Mucosa of descending colon (tissue), 3 donors: Measurements from ENCODE around the gene SPATA4. TPM values are rescaled to one million over a fixed set of nuclear protein-coding genes. Genes with fewer than 3 reads are reported as not detected.
"Not testable (repeated sequence)": the region's sequence is repeated elsewhere in the genome, so short reads cannot be mapped to it uniquely, and the experiment has no call there.

Experiments
- ATAC-seq: fragments of 200-7000 bp; cut with Tn5 transposase; one replicate; pipeline ENCODE4 v1.9.1; 2020; ENCODE audit warnings: mild to moderate bottlenecking, moderate library complexity
- DNase-seq, 3 donors: peaks; one replicate each; pipeline ENCODE4 v3.0.0-alpha.2; 2020
- H3K36me3 ChIP-seq: fragments of 200-600 bp; one replicate; pipeline ENCODE4 v1.8.0; 2021; ENCODE audit warnings: low read depth, mild to moderate bottlenecking
- H3K4me1 ChIP-seq: fragments of 200-600 bp; one replicate; pipeline ENCODE4 v1.8.0; 2021; ENCODE audit warnings: low read depth, mild to moderate bottlenecking
- H3K4me3 ChIP-seq: fragments of 200-600 bp; one replicate; pipeline ENCODE4 v1.8.0; 2021; ENCODE audit warnings: mild to moderate bottlenecking
- H3K9me3 ChIP-seq: fragments of 200-600 bp; one replicate; pipeline ENCODE4 v1.8.0; 2021; ENCODE audit warnings: mild to moderate bottlenecking
- CTCF ChIP-seq: fragments of 200-600 bp; IDR thresholded peaks from one replicate; pipeline ENCODE4 v1.8.0; 2022; ENCODE audit warnings: antibody characterized with exemption, mild to moderate bottlenecking
- intact Hi-C, 2 donors: fragments of 100-400 bp; cut with DNase I in 1 of 2; cut with micrococcal nuclease in 1 of 2; formaldehyde crosslinking; loops; one replicate each; pipeline versions ENCODE4 v1.11.0 to v1.11.1; 2022; cut with DNase I, micrococcal nuclease
- total RNA-seq, 3 donors: library from RNA; stranded (reverse); fragmentation: NEBNext Ultra II Directional in 2 of 3; extraction: Animal tissue kit (Norgen Biotek cat#: 25700) in 2 of 3; gene quantifications; one replicate each; pipeline versions ENCODE4 v1.2.1 to v1.2.4, GENCODE V29; 2021 to 2023
- donor health status: DM: no; HTN: no; CAD: no; lungs with moderate emphysema.
- donor health status: DM: no; HTN: no; CAD: no.
- donor health status: DM: no; HTN: yes; CAD: no.

The SPATA4 gene
- total RNA-seq, 3 donors from 2014 or later: 0.57 TPM; not detected in 2

DNA sequence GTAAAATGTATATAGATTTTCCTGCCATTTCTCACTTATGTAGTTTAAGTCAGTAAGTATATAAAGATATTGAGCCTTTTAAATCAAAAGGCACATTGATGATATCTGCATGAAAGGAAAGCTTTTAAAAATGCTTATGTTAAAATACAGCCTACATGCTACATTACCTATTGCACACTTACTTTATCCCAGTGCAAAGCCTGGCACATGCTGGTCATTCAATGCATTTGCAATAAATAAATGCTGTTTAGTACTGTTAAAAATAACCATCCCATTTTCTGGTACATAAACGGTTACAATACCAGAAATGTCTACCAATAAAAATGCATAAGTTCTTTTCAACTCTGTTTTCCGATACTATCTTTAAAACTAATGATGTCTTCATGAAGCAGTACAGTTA lies 22.1 kb upstream of the SPATA4 start:
- TF ChIP-seq CTCF: no peak

DNA sequence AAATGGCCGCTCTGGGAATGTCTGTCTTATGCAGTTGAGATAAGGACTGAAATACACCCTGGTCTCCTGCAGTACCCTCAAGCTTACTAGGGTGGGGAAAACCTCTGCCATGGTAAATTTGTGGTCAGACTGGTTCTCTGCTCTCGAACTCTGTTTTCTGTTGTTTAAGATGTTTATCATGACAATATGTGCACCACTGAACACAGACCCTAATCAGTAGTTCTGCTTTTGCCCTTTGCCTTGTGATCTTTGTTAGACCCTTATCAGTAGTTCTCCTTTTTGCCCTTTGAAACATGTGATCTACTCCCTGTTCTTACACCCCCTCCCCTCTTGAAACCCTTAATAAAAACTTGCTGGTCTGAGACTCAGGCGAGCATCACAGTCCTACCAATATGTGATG lies 17.0 kb upstream of the SPATA4 start:
- ATAC-seq, H3K4me3 ChIP-seq, intact Hi-C loops, H3K4me1 ChIP-seq, H3K9me3 ChIP-seq, DNase-seq, H3K36me3 ChIP-seq: not testable (repeated sequence)

More for the DNA sequence above, 22.1 kb upstream of the SPATA4 start:
- DNase-seq (no peak), ATAC-seq (no peak)
- no peaks in the 10 kb centered on the region for H3K36me3 ChIP-seq
- H3K4me3 ChIP-seq: no peak overlapping the region
- H3K9me3 ChIP-seq: no peaks in the 10 kb centered on the region
- no peaks in the 10 kb centered on the region for H3K4me1 ChIP-seq
- intact Hi-C loops: no loop called here

GRCh38 chr4:176210579-176211296 lies 15.4 kb upstream of the SPATA4 start:
- Histone ChIP-seq H3K4me3 (no peak overlapping the region), H3K4me1 (no peaks in the 10 kb centered on the region), H3K36me3 (no peaks in the 10 kb centered on the region), H3K9me3 (no peaks in the 10 kb centered on the region)
- no peak for TF ChIP-seq CTCF
- ATAC-seq (no peak), DNase-seq (no peak)
- intact Hi-C loops: no loop called here

GRCh38 chr4:176210101-176210500 lies 14.7 kb upstream of the SPATA4 start:
- Histone ChIP-seq H3K4me1 (no peaks in the 10 kb centered on the region), H3K4me3 (no peak overlapping the region), H3K36me3 (no peaks in the 10 kb centered on the region), H3K9me3 (no peaks in the 10 kb centered on the region)
- no peak for TF ChIP-seq CTCF
- intact Hi-C loops: no loop called here
- no peak for ATAC-seq
- no peak for DNase-seq

DNA sequence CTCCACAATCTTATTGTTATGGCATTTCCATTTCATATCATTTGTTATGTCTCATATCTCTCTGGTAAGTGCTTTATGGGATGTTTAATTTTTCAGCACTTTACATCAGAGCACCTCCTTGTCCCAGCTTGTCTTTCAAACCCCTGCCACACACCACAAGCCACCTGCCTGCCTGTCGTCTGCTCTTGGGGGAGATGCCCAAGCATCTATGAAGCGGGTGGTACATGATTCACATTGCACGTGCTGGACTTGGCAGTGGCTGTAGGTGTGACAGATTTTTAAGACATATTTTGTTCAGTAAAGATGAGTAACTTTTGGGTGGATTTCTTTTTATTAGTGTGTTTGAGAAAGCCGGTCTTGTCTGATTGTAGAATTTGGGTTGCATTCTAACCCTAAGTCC lies 14.2 kb upstream of the SPATA4 start:
- intact Hi-C loops: no loop called here
- H3K9me3 ChIP-seq: no peaks in the 10 kb centered on the region
- H3K36me3 ChIP-seq: no peaks in the 10 kb centered on the region
- H3K4me1 ChIP-seq: no peaks in the 10 kb centered on the region
- ATAC-seq (no peak), DNase-seq (no peak)
- no peak overlapping the region for H3K4me3 ChIP-seq
- no peak for TF ChIP-seq CTCF

DNA sequence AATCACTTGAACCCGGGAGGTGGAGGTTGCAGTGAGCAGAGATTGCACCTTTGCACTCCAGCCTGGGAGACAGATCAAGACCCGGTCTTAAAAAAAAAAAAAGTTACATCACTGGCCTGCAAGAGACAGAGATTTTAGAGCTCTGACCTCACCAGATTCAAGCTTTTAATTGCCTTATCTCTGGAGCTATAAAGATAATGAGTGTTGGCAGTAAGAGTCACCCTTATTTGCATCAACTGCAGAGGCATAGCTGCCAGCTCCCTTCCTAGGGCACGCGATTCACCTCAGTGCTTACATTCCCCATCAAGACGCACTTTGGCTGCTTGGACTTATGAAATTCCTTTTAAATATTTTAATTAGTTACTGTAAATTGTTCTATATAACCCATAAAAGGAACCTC lies 12.5 kb upstream of the SPATA4 start:
- ATAC-seq: peak; percentile 78
- no peak for DNase-seq

More for the DNA sequence above, 12.5 kb upstream of the SPATA4 start:
- TF ChIP-seq CTCF: no peak
- Histone ChIP-seq H3K36me3 (no peaks in the 10 kb centered on the region), H3K9me3 (no peaks in the 10 kb centered on the region), H3K4me1 (no peaks in the 10 kb centered on the region), H3K4me3 (no peak overlapping the region)
- intact Hi-C loops: no loop called here
